T-helper 17 cell (primary cell): ENCODE measurements around the gene UAP1L1. TPM values are rescaled to one million over a fixed set of nuclear protein-coding genes. Genes with fewer than 3 reads are reported as not detected.
A peak's percentile ranks its signal among the peaks of the same experiment; 100 is the strongest.

Source experiments
- ATAC-seq: fragments of 150-1000 bp; cut with Tn5 transposase; 2 replicates; pipeline ENCODE4 v1.10.0; 2021; ENCODE audit warnings: mild to moderate bottlenecking, moderate library complexity
- DNase-seq, 3 donors: peaks; one replicate each; pipeline versions ENCODE4 v3.0.0 to v3.0.0-alpha.2; 2020 to 2021
- H3K9me3 ChIP-seq: one replicate; pipeline ENCODE4 v1.7.0; 2013; ENCODE audit warnings: low read length, mild to moderate bottlenecking; ENCODE audit not compliant: control insufficient read depth, poor library complexity, severe bottlenecking
- H3K27ac Mint-ChIP-seq: one replicate; pipeline ENCODE4 v1.8.0; 2022; ENCODE audit warnings: mild to moderate bottlenecking, moderate library complexity, mixed read lengths
- H3K27me3 Mint-ChIP-seq: one replicate; pipeline ENCODE4 v1.8.0; 2022; ENCODE audit warnings: mixed read lengths
- H3K36me3 Mint-ChIP-seq: one replicate; pipeline ENCODE4 v1.8.0; 2022; ENCODE audit warnings: low read depth, mixed read lengths
- H3K4me1 Mint-ChIP-seq: one replicate; pipeline ENCODE4 v1.8.0; 2022; ENCODE audit warnings: mild to moderate bottlenecking, mixed read lengths
- H3K4me3 Mint-ChIP-seq: one replicate; pipeline ENCODE4 v1.8.0; 2022; ENCODE audit warnings: mild to moderate bottlenecking, moderate library complexity, mixed read lengths
- total RNA-seq, 4 donors: library from RNA in 2 of 4; stranded (reverse) in 2 of 4; gene quantifications; one replicate each; pipeline ENCODE4 v1.2.3 and lab custom pipeline; 2022 to 2026

The UAP1L1 gene
- total RNA-seq, 2 donors from 2014 or later: 9.3 to 10.2 TPM

GRCh38 chr9:137046088-137046787 lies 31.1 kb upstream of the UAP1L1 start, which contains the start of gene NPDC1:
TSS of gene NPDC1 (minus strand) at chr9:137046177. CDS start at chr9:137045989, 188 bp downstream.
- H3K9me3 ChIP-seq: no peaks in the 10 kb centered on the region
- peak within 1 kb of the TSS; percentile 90 for H3K4me3 Mint-ChIP-seq
- peaks cover 18% of the 10 kb centered on the region for H3K4me1 Mint-ChIP-seq
- peak; percentile 68 to 82 (median 68) for DNase-seq
- H3K27ac Mint-ChIP-seq: peak within 1 kb of the TSS; percentile 84
- no peaks in the 10 kb centered on the region for H3K36me3 Mint-ChIP-seq
- peaks cover 17% of the 10 kb centered on the region for H3K27me3 Mint-ChIP-seq
- peak; percentile 84 for ATAC-seq

- no peaks in the 10 kb centered on the region for H3K36me3 Mint-ChIP-seq
- ATAC-seq: no peak
- peaks cover 16% of the 10 kb centered on the region for H3K4me1 Mint-ChIP-seq
- no peak for DNase-seq
- H3K27ac Mint-ChIP-seq: peak overlapping the region; percentile 78
- peaks cover 17% of the 10 kb centered on the region for H3K27me3 Mint-ChIP-seq
- H3K4me3 Mint-ChIP-seq: peak overlapping the region; percentile 71
- H3K9me3 ChIP-seq: no peaks in the 10 kb centered on the region
Observed at GRCh38 chr9:137048655-137049543, 28.4 kb upstream of the UAP1L1 start.

- H3K4me3 Mint-ChIP-seq: peak overlapping the region; percentile 71
- peak; percentile 44 to 52 (median 48) for DNase-seq
- peaks cover 12% of the 10 kb centered on the region for H3K4me1 Mint-ChIP-seq
- H3K27ac Mint-ChIP-seq: peak overlapping the region; percentile 78
- H3K36me3 Mint-ChIP-seq: no peaks in the 10 kb centered on the region
- no peaks in the 10 kb centered on the region for H3K9me3 ChIP-seq
- no peak for ATAC-seq
- H3K27me3 Mint-ChIP-seq: peaks cover 17% of the 10 kb centered on the region
Observed at GRCh38 chr9:137049544-137050449, 27.5 kb upstream of the UAP1L1 start.

- DNase-seq: no peak
- H3K36me3 Mint-ChIP-seq: no peaks in the 10 kb centered on the region
- H3K27ac Mint-ChIP-seq: no peak overlapping the region
- H3K27me3 Mint-ChIP-seq: peaks cover 17% of the 10 kb centered on the region
- H3K4me3 Mint-ChIP-seq: no peak overlapping the region
- no peak for ATAC-seq
- H3K4me1 Mint-ChIP-seq: peaks cover 9% of the 10 kb centered on the region
- no peaks in the 10 kb centered on the region for H3K9me3 ChIP-seq
Observed at GRCh38 chr9:137050570-137050969, 26.7 kb upstream of the UAP1L1 start.

- no peaks in the 10 kb centered on the region for H3K9me3 ChIP-seq
- peaks cover 9% of the 10 kb centered on the region for H3K4me1 Mint-ChIP-seq
- no peak overlapping the region for H3K4me3 Mint-ChIP-seq
- no peak overlapping the region for H3K27ac Mint-ChIP-seq
- peaks cover 17% of the 10 kb centered on the region for H3K27me3 Mint-ChIP-seq
- no peaks in the 10 kb centered on the region for H3K36me3 Mint-ChIP-seq
- DNase-seq (no peak), ATAC-seq (no peak)
Observed at GRCh38 chr9:137051145-137051724, 26.1 kb upstream of the UAP1L1 start.

GRCh38 chr9:137052293-137052692 lies 25.0 kb upstream of the UAP1L1 start:
- Mint-ChIP-seq H3K27ac (no peak overlapping the region), H3K27me3 (peaks cover 12% of the 10 kb centered on the region)

GRCh38 chr9:137052998-137053943 lies 24.0 kb upstream of the UAP1L1 start:
- Mint-ChIP-seq H3K27me3 (peaks cover 8% of the 10 kb centered on the region), H3K27ac (no peak overlapping the region), H3K36me3 (no peaks in the 10 kb centered on the region), H3K4me1 (peaks cover 5% of the 10 kb centered on the region), H3K4me3 (peak overlapping the region; percentile 43)
- no peaks in the 10 kb centered on the region for H3K9me3 ChIP-seq
- DNase-seq (no peak), ATAC-seq (peak; percentile 44)

More at GRCh38 chr9:137052293-137052692, 25.0 kb upstream of the UAP1L1 start:
- H3K4me3 Mint-ChIP-seq: no peak overlapping the region
- peaks cover 5% of the 10 kb centered on the region for H3K4me1 Mint-ChIP-seq
- DNase-seq (no peak), ATAC-seq (no peak)
- no peaks in the 10 kb centered on the region for H3K9me3 ChIP-seq
- H3K36me3 Mint-ChIP-seq: no peaks in the 10 kb centered on the region

- Mint-ChIP-seq H3K4me1 (peaks cover 5% of the 10 kb centered on the region), H3K36me3 (no peaks in the 10 kb centered on the region), H3K27me3 (peaks cover 8% of the 10 kb centered on the region), H3K27ac (no peak within 1 kb of the TSS), H3K4me3 (peak within 1 kb of the TSS; percentile 43)
- DNase-seq (peak in 2 of 3 donors; percentile 36 to 43), ATAC-seq (peak; percentile 68)
- no peaks in the 10 kb centered on the region for H3K9me3 ChIP-seq
Observed at GRCh38 chr9:137053944-137054931, 23.1 kb upstream of the UAP1L1 start, which contains the start of gene ENTPD2. TSS of gene ENTPD2 (minus strand) at chr9:137054061. CDS start at chr9:137053997, 64 bp downstream.

GRCh38 chr9:137054932-137055384 lies 22.4 kb upstream of the UAP1L1 start:
- H3K27ac Mint-ChIP-seq: no peak overlapping the region
- no peaks in the 10 kb centered on the region for H3K4me1 Mint-ChIP-seq
- H3K27me3 Mint-ChIP-seq: peaks cover under 1% of the 10 kb centered on the region
- H3K9me3 ChIP-seq: no peaks in the 10 kb centered on the region
- DNase-seq (no peak), ATAC-seq (no peak)
- H3K4me3 Mint-ChIP-seq: no peak overlapping the region
- no peaks in the 10 kb centered on the region for H3K36me3 Mint-ChIP-seq

GRCh38 chr9:137055385-137056364 lies 21.6 kb upstream of the UAP1L1 start:
- H3K27me3 Mint-ChIP-seq: no peaks in the 10 kb centered on the region
- no peak for DNase-seq
- H3K4me3 Mint-ChIP-seq: no peak overlapping the region
- no peaks in the 10 kb centered on the region for H3K36me3 Mint-ChIP-seq
- H3K9me3 ChIP-seq: no peaks in the 10 kb centered on the region
- H3K27ac Mint-ChIP-seq: no peak overlapping the region
- ATAC-seq: no peak
- no peaks in the 10 kb centered on the region for H3K4me1 Mint-ChIP-seq
